Spinal cord (tissue), 10 donors: Measurements from ENCODE around the gene BLID. TPM values are rescaled to one million over a fixed set of nuclear protein-coding genes. Genes with fewer than 3 reads are reported as not detected.

Experiments used
- DNase-seq, 6 donors: peaks; one replicate each; pipeline versions ENCODE4 v3.0.0 to v3.0.0-alpha.2; 2013 to 2015; ENCODE audit warnings: low spot score in 6 of 6, low read depth in 4 of 6
- H3K27ac ChIP-seq: one replicate; pipeline ENCODE4 v1.5.1; 2013; ENCODE audit warnings: low read depth, low read length, control low read depth
- H3K27me3 ChIP-seq: one replicate; pipeline ENCODE4 v1.6.1; 2013; ENCODE audit warnings: low read length; ENCODE audit not compliant: control insufficient read depth, insufficient read depth
- H3K36me3 ChIP-seq: one replicate; pipeline ENCODE4 v1.6.1; 2013; ENCODE audit warnings: low read length; ENCODE audit not compliant: control insufficient read depth, insufficient read depth
- H3K4me1 ChIP-seq: one replicate; pipeline ENCODE4 v1.6.1; 2013; ENCODE audit warnings: low read length; ENCODE audit not compliant: control insufficient read depth, insufficient read depth
- H3K4me3 ChIP-seq: one replicate; pipeline ENCODE4 v1.5.1; 2013; ENCODE audit warnings: low read depth, low read length, control low read depth
- H3K9me3 ChIP-seq: one replicate; pipeline ENCODE4 v1.6.1; 2013; ENCODE audit warnings: low read length; ENCODE audit not compliant: control insufficient read depth, insufficient read depth
- WGBS: methylation state at CpG from one replicate; pipeline ENCODE4 v1.1.5; 2013; ENCODE audit warnings: missing lambda C conversion rate; ENCODE audit not compliant: insufficient coverage; 5-methylcytosine and 5-hydroxymethylcytosine counted together
- polyA plus RNA-seq, 2 donors: library from polyadenylated mRNA; unstranded; fragments of 120-200 nt; gene quantifications; one replicate each; pipeline ENCODE4 v1.2.1, GENCODE V29; 2013; ENCODE audit not compliant: insufficient read length in 2 of 2
- small RNA-seq: library from RNA; depleted of rRNA; stranded (forward); fragments of <200 nt; gene quantifications from one replicate; pipeline ENCODE3, GENCODE V24; 2014; ENCODE audit warnings: low replicate concordance
- total RNA-seq, 2 donors: library from RNA; depleted of rRNA in 1 of 2; stranded (reverse); fragments of 120-200 nt in 1 of 2; fragments of >200 nt in 1 of 2; gene quantifications; one replicate each; pipeline versions ENCODE4 v1.2.3 to v1.2.4, GENCODE V29; 2013 to 2014
- donor health status: healthy.

The BLID gene
- total and polyA plus RNA-seq, 4 donors = 5.0 to 6.2 TPM; not detected in 2

- DNase-seq = peak in 1 of 6 donors; percentile 9
- Histone ChIP-seq H3K4me1 (peaks cover 9% of the 10 kb centered on the region), H3K27ac (no peak overlapping the region), H3K4me3 (no peak overlapping the region), H3K9me3 (no peaks in the 10 kb centered on the region), H3K27me3 (no peaks in the 10 kb centered on the region), H3K36me3 (no peaks in the 10 kb centered on the region)
- 83% methylated on average over 1 of the region's 3 CpGs for WGBS
These were observed 41.0 kb downstream of the BLID start for GRCh38 chr11:122075016-122075415.

GRCh38 chr11:122074022-122074421 lies 42.0 kb downstream of the BLID start:
- H3K36me3 ChIP-seq = no peaks in the 10 kb centered on the region
- H3K9me3 ChIP-seq = no peaks in the 10 kb centered on the region
- H3K4me3 ChIP-seq = no peak overlapping the region
- H3K27me3 ChIP-seq = no peaks in the 10 kb centered on the region
- peaks cover 9% of the 10 kb centered on the region for H3K4me1 ChIP-seq
- no peak overlapping the region for H3K27ac ChIP-seq
- no peak for DNase-seq

GRCh38 chr11:122071709-122072202 lies 44.3 kb downstream of the BLID start:
- H3K4me3 ChIP-seq = no peak overlapping the region
- no peaks in the 10 kb centered on the region for H3K27me3 ChIP-seq
- H3K4me1 ChIP-seq = peaks cover 9% of the 10 kb centered on the region
- WGBS = 12% methylated on average over 8 of the region's 10 CpGs
- no peaks in the 10 kb centered on the region for H3K36me3 ChIP-seq
- peak overlapping the region; percentile 86 for H3K27ac ChIP-seq
- DNase-seq = peak in 3 of 6 donors; percentile 42 to 81 (median 72)
- H3K9me3 ChIP-seq = no peaks in the 10 kb centered on the region

GRCh38 chr11:122069707-122070360 lies 46.2 kb downstream of the BLID start:
- Histone ChIP-seq H3K4me1 (peaks cover 9% of the 10 kb centered on the region), H3K36me3 (no peaks in the 10 kb centered on the region), H3K27ac (peak overlapping the region; percentile 86), H3K4me3 (peak overlapping the region; percentile 6), H3K27me3 (no peaks in the 10 kb centered on the region), H3K9me3 (no peaks in the 10 kb centered on the region)
- DNase-seq = peak in 5 of 6 donors; percentile 75 to 97 (median 86)
- 33% methylated on average over 1 of the region's 7 CpGs for WGBS

- peak overlapping the region; percentile 86 for H3K27ac ChIP-seq
- no peaks in the 10 kb centered on the region for H3K36me3 ChIP-seq
- no peaks in the 10 kb centered on the region for H3K27me3 ChIP-seq
- no peaks in the 10 kb centered on the region for H3K9me3 ChIP-seq
- peaks cover 9% of the 10 kb centered on the region for H3K4me1 ChIP-seq
- 51% methylated on average over 3 of the region's 3 CpGs for whole genome bisulfite sequencing
- peak in 2 of 6 donors; percentile 53 to 55 for DNase-seq
- H3K4me3 ChIP-seq = no peak overlapping the region
These were observed 47.2 kb downstream of the BLID start for GRCh38 chr11:122068837-122069236.

GRCh38 chr11:122068141-122068540 lies 47.9 kb downstream of the BLID start:
- Histone ChIP-seq H3K9me3 (no peaks in the 10 kb centered on the region), H3K27me3 (no peaks in the 10 kb centered on the region), H3K27ac (peak overlapping the region; percentile 86), H3K36me3 (no peaks in the 10 kb centered on the region), H3K4me3 (no peak overlapping the region), H3K4me1 (peaks cover 9% of the 10 kb centered on the region)
- DNase-seq = peak in 2 of 6 donors; percentile 52 to 71
- WGBS = no CpG with 5 or more reads among the region's 5 CpGs

Small RNA genes lying within 50 kb of the gene (small RNA-seq; reads per million reads assigned to genes)
- 1,401 reads per million, percentile 99 among the genes with 10 or more reads in this experiment for gene MIR100
- 200 reads per million, percentile 98 among the genes with 10 or more reads in this experiment for gene MIR125B1
- gene MIRLET7A2 = 65.8 reads per million, percentile 98 among the genes with 10 or more reads in this experiment
